B cell (primary cell): ENCODE measurements around the gene TMBIM1.

Source experiments
- CTCF ChIP-seq: fragments of 200-600 bp; IDR thresholded peaks from one replicate; pipeline ENCODE4 v1.8.0; 2022; ENCODE audit warnings: antibody characterized with exemption, mild to moderate bottlenecking
- EZH2 ChIP-seq: IDR thresholded peaks from 2 replicates; pipeline ENCODE4 v1.6.1; 2012; ENCODE audit warnings: borderline replicate concordance, low read depth, mild to moderate bottlenecking, moderate library complexity, low read length; ENCODE audit not compliant: insufficient read depth, poor library complexity, severe bottlenecking

GRCh38 chr2:218277921-218278320 is 14.4 kb downstream of the TMBIM1 start:
- no peak for TF ChIP-seq CTCF
- TF ChIP-seq EZH2, result no peak
